ENCODE results near the gene UBR2.

The UBR2 gene

DNA sequence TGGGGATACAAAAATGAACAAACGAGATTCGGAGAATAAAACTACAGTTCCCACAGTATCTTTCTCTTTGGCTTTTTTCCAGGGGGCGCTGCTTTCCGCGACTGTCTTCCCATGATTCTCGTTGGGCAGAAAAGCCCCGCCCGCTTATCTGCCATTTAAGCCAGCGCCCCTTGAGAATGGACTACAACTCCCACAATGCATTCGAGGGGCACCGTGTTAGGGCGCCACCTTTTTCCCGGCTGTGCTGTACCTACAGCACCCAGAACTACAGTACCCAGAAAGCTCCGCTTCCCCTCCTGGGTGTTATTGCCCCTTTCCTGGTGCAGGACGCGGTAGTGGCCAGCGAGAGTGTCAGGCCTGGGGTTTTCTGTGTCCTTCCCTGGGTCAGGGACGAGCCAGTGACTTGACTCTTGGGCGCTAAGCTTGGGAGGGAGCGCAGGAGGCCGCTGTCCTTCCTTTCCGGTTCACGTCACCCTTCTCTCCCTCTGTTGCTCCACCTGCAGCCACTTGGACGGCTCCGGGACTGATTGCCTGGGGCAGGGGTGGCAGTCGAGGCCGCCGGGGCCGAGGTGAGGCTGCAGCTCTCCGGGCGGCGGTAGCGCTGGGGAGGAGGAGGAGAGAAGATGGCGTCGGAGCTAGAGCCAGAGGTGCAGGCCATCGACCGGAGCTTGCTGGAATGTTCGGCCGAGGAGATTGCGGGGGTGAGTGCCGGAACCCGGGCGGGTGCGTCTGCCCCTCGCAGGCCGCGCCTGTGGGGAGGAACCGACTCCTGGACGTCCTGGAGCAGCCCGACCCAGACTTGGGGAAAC, at the start of gene UBR2:
TSS of gene UBR2 (plus strand) at position 333 of the 809 bp plus-strand sequence. CDS start at position 624, 291 bp downstream.
- DNase-seq, result peak; percentile 97

DNA sequence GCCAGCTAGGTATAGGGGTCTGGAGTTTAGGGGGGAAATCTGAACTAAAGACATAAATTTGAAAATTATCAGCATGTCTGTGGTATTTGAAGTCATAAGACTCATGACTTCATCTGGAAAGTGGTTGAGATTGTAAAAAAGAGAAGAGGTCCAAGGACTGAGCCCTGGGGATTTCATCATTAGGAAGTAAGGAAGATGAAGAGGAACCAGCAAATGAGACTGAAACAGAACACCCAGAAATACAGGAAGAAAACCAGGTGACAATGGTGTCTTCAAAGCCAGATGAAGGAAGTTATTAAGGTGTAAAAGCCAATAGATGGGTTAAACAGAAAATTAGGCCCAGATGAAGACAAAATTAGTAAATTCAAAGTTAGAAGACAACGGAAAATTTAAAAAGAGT, 49.1 kb upstream of the UBR2 start:
- DNase-seq, result no peak

DNA sequence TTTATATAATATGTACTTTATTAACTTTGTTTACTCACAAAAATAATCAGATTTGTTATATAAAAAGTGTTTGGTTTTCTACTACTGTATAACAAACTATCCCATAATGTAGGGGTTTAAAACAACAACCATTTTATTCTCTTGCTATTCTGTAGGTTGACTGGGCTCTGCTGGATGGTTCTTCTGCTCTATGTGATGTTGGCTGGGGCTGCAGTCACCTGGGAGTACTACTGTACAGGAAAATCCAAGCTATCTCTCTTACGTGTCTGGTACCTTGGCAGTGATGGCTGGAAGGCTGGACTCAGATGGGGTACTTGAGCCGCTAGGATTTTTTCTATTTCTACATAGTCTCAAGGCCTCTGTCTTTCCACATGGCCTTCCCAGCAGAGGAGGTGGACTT, 44.0 kb upstream of the UBR2 start:
- DNase-seq, result no peak

DNA sequence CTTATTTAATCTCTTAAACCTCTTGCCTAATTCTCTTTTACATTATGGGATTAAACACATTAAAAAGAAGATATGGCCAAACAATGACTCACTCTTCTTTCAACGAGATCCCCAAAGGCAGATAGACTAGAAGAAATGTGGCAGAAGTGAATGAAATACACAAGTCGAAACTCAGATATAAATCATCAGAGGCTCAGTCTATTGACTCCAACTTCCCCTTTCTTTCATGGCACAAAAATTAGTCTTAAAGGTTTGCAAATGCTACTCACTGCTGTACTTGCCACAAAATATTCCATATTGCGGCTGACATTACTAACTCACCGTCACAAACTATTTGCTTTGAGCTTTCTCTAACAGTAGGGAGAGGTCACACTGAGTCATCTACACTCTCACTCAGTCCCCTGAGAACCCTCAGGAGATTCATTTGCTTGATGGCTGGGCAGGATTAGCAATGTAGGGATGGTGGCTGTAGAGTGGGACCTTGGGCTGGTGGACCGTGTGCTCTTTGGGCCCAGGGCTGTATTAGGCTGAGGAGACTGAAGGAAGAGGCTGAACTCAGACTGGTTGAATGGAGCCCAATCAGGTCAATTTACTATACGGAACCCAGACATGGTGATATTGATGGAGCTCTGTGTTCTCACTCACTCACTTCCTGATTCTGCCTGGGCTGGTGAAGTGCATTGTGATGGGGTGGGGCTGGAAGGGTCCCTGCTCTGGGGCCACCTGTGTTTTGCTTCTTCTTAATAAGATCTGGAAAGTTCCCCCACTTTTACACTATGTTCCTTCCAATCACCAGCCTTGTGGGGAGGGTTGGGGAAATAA, 42.8 kb upstream of the UBR2 start:
- no peak for DNase-seq

DNA sequence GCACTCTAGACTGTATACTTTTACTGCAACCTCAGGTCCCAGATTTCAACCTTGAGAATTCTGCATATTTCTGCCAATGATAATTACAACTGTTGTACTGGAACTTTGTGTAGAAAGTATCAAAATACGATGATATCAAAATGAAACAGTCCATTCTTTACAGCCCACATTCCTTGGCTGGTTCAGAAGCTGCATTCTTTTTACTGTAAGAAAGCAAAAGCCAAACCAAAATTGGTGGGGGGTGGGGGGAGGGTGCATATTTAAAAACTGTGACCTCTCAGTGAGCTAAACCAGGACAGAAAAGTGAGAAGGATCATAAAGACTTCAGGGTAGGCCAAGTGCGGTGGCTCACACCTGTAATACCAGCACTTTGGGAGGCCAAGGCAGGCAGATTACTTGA, 41.8 kb upstream of the UBR2 start:
- no peak for DNase-seq

DNA sequence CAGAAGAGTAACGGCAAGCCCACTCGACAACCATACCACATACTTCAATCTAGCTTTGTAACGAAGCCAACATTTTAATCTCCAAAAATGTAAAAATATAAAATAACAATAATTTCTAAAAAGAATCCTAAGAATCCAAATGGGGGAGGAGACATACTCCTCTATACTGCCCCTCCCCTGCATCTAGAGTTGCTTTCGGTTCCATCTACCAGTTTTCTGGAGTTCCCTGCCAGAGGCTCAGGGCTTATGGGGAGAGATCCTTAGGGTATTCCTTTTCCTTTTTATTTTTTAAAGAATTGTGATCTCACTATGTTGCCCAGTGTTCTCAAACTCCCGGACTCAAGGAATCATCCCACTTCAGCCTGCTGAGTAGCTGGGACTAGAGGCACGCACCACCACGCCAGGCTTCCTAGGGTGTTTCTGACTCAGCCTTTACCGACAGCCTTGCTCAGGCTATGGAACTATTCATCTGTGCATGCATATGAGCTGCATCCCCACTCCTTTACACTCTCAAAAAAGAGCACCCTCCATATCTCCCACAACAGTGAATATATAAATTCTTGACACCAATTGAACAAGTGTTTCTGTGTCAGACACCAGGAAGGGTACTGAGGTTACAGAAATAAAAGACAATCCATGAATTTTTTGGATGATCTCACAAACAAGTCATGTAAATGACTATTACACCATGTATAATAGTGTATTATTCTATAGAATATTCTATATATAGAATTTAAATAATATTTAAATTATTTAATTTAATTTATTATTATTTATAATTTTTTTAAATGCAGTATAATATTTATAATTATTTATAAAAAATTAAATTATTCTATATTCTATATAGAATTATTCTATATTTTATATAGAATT, 40.7 kb upstream of the UBR2 start:
- DNase-seq, result no peak

DNA sequence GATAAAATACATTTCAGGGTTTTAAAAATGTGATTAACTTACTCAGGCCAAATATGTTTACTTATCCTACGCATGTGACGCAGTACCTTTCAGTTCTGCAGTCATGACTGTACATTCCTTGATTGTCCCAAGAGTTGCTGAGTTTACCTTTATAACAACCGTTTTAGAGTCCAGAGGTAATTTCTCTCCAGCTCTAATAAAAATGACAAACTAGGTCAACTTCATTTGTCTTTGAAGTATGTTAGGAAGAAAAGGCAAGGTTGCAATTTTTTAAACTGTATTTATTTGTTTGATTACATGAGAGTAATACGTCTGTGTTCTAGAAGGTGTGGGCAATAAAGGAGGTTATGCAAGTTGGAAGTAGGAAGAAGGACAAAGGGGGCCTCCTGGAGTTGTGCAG, 38.6 kb upstream of the UBR2 start:
- no peak for DNase-seq

DNA sequence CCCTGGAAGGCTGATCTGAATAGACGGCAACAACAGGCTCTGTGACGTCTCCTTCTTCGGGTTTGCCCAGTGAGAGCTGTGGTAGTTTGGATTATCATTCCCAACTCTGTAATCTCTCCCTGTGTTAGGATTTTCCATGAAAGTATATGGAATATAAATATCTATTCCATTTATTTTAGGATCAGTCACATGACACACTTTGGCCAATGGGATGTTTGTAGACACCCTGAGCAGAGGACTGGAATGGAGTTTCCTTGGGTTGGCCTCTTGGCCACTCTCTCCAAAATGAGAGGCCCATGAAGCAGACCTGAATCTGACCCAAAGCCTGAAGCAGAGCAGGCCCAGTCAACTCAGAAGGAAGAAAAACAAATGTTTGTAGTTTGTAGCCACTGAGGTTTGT, 37.2 kb upstream of the UBR2 start:
- no peak for DNase-seq

DNA sequence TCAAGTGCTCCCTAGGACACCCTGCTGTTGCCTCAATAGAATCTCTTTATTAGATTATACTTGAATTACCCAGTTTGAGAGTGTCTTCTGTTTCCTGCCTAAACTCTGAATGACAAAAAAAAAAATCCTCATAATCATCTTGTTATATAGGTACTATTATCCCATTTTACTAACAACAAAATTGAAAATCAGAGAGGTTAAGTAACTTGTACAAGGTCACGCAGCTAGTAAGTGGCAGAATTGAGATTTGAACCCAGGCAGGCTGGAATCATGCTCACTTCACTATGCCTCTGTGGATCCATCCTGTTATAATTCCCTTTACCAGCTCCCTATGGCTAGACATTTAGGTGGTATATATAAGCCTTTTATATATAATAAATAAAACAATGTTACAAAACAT, 36.6 kb upstream of the UBR2 start:
- DNase-seq, result no peak

DNA sequence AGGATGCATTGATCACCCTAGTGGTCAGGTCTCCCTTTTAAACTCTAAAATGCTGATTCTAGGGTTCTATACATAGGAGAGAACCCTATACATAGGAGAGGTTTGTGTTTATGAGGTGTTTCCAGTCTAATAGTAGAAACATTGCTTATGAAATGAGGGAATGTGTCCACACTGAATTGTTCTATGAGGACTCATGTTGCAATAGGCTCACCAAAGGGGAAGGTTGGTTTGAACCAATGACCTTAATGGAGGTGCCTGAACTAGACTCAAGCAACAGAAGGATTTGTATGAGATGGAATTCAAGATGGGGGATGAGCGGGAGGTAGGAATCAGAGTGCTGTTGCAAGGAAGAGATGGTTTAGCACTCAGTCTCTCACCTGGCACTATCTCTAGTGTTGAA, 33.5 kb upstream of the UBR2 start:
- no peak for DNase-seq

DNA sequence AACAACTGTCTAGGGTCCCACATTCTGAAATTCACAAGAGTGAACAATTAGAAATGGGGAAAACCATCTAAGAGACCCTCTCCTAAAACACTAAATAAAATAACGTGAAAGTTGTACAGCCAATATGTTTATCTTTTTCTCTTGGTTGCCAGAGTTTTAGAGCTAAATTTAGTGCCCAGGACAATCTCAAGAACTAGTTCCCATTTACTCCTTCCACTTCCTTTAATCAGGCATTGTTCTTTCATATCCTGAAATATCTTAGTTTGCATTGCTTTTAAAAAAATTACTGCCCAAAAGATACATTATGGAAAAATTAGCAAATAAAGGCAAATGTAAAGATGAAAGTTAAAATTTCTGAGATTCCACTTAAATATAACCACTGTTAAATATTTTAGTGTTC, 33.1 kb upstream of the UBR2 start:
- DNase-seq, result no peak

DNA sequence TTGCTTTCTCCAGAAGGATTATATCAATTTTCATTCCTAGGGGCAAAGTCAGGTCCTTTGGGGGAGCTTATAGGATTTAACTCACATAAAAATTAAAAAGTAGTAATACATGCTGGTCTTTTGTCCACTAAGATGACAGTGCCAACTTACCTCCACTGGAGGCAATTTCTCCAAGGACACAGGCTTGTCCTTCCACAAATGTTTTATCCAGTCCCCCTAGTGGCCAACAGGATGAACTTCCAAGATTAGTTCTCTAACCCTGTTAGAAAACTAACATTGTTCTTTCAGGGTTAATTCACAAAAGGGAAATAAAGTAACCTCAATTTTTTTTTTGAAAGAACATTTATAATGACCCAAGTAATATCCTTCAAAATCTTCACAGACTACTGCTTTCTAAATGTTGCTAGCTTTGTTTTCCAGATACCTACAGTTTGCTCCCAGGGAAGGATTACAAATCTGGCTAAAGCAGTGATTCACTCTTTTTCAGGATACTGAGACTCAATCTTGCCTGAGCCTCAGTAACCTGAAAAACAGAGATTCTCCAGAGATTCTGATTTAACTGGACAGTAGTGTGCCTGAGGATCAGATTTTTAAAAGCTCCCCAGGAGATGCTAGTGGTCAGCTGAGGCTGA, 31.7 kb upstream of the UBR2 start:
- DNase-seq, result peak; percentile 66

DNA sequence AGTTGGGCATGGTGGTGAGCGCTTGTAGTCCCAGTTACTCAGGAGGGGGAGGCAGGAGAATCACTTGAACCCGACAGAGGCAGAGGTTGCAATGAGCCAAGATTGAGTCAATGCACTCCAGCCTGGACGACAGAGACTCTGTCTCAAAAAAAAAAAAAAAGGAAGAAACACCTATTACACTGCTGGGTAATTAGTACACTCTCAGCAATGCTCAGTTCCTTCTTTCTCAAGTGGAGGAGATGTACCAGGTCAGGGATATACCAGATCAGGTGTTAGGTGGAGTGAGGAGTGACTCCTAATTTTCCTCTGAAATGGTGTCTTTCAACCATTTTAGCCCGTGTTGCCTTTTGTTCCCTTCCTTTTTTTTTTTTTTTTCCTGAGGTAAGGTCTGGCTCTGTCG, 30.0 kb upstream of the UBR2 start:
- no peak for DNase-seq

DNA sequence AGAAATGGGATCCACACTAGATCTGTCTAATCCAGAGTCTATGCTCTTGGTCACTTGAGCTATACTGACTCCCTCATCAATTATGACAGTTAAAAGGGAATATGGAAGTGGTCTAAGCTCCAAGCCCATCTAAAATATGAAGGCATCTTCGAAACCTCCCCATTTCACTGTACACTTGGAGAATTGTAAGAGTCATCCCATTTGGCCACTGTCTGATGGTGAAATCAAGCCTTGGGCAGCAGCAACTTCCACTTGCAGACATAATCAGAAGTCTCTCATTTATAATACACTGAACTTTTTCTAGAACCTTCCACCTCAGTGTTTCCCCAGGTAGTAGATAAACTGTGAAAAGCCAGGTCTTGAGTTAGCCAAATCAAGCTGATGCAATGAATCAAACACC, 26.3 kb upstream of the UBR2 start:
- no peak for DNase-seq

DNA sequence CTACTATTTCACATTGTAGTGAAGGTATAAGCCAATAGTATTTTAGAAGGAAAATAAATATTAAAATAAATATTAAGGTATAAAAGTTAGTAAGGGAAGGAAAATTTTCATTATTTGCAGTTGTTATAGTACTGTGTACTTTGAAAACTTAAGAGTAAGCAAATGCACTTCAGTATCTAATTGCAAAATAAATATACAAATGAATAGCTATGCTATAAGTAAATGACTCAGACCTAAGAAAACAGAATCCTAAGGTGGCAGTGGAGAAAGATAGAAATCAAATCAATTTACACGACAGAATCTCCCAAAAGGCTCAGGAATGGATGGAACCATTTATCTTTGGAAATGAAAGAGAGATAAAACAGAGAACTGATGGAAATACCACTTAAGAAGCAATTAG, 24.7 kb upstream of the UBR2 start:
- DNase-seq, result no peak

DNA sequence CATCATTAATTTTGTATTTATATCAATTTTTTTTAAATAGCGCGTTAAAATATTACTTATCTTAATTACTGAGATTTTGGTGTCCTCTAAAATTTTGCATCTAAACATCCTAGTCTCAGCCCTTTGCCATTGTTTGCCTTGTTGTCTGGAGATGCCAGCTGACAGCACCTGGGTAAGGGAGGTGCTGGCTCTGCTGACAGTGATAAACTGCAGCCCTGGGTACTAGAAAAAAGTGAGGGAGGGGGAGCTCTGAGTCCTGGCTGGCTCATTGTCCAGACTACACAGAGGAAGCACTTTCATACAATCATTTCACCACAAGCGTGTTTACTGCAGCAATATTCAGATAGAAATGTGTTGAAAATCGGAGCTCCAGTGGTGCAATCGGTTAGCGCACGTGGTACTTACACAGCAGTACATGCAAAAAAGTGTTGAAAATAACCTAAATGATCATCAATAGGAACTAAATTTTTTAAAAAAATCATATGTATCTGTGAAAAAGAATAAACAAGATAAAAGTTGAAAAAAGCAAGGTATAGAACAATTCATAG, 18.5 kb upstream of the UBR2 start:
- DNase-seq, result no peak

DNA sequence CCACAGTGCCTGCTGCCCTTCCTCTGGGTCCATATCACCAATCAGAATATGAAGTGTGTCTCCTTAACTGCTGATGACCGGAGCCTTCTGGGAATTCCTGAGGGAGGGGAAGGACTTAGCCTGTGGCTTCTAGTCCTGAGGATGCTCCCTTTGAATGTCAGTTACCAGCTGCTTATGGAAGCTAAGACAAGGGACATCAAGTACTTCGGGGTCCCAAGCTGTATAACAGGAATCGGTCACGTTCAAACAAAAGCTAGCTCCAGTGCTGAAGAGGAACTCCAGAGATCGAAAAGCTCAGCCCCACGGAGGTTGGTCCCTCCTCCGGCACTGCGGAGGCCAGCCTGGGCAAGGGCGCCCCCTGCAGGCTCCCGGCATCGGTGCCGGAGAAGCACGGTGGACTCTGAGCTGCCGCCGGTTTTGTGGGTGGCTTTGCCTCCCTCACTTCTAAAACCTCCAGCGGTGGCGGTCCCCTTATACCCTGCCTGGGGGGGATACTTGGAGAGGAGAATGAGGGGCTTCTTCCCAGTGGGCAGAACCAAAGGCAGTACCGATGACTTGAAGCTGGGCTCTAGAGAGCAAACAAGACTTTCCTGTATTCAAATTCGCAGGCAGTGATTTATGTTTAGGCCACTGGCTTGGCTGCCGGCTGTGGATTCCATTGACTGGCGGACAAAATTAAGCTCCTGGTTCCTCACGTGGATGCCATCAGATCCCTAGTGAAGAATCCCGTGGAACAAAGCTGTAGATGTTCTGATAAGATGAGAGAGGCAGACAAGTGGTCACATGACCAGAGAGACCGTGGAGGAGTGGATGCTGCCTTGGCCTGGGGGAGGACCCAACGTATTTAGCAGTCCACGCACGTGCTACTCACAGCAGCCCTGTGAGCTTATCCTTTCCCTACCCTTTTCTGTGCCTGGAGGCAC, 16.2 kb upstream of the UBR2 start:
- DNase-seq, result peak; percentile 75

DNA sequence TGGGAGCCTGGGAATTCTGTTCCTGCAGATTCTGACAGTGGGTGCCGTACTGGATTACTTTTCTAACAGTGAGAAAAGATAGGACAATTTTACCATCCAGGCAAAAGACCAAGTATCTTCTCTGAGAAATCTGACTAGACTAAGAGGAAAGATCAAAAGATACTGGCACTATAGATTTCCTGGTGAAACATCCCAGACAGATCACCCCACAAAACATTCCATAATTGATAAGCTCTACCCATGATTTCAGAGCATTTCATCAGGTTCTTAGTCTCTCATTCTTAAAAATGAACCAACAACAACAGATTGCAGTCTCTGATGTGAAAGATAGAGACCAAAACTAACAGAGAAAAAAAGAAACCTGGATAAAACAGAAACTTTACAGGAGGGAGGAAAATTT, 13.6 kb upstream of the UBR2 start:
- DNase-seq, result no peak

DNA sequence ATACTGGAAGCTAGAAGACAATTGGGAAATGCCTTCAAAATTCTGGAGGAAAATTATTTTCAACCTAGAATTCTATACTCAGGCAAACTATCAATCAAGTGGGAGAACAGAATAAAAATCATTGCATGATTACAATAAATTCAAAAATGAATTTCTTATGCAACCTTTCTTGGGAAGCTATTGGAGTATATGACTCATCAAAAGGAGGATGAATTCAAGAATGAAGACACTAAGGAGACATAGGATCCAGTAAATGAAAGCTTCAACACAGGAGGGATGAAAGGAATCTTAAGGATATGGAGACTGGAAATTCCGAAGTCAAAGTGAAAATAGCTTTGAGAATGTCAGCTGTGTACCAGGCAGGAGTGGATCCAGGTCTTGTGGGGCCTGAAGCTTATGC, 12.6 kb upstream of the UBR2 start:
- DNase-seq, result no peak

DNA sequence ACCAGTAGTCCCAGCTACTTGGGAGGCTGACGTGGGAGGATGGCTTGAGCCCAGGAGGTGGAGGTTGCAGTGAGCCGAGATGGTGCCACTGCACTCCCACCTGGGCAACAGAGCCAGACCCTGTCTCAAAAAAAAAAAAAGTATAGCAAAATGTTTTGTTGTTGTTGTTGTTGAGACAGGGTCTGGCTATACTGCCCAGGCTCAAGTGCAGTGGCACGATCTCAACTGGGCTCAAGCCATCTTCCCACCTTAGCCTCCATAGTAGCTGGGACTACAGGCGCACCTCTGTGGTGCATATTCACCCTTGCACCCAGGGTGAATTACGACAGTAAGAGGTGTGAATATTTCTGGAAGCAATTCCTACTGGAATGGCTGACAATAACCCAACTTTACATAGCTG, 11.4 kb upstream of the UBR2 start:
- no peak for DNase-seq

Measured in NCI-H1436 (cell line).